Vagina (tissue), 2 donors: ENCODE data around the gene BAHD1. TPM values are rescaled to one million over a fixed set of nuclear protein-coding genes. Genes with fewer than 3 reads are reported as not detected.

Experiments used
- DNase-seq, 2 donors: peaks; one replicate each; pipeline ENCODE4 v3.0.0-alpha.2; 2017; ENCODE audit errors: extremely low spot score in 2 of 2
- H3K27ac ChIP-seq: fragments of 200-600 bp; sonication (generic); one replicate; pipeline ENCODE4 v1.5.1; 2019
- H3K27me3 ChIP-seq: fragments of 200-600 bp; sonication (generic); one replicate; pipeline ENCODE4 v1.5.1; 2019
- H3K36me3 ChIP-seq, 2 donors: fragments of 200-600 bp; sonication (generic); one replicate each; pipeline ENCODE4 v1.5.1; 2017 to 2019
- H3K4me1 ChIP-seq: fragments of 200-600 bp; sonication (generic); one replicate; pipeline ENCODE4 v1.5.1; 2019
- H3K4me3 ChIP-seq, 2 donors: fragments of 200-600 bp; sonication (generic); 1 replicate in 1 of 2; 2 replicates in 1 of 2; pipeline ENCODE4 v1.5.1; 2016 to 2019
- H3K9me3 ChIP-seq: fragments of 200-600 bp; sonication (generic); one replicate; pipeline ENCODE4 v1.5.1; 2019
- CTCF ChIP-seq, 3 experiments: fragments of 450-650 bp in 2 of 3; fragments of 200-600 bp in 1 of 3; sonication (generic) in 1 of 3; IDR thresholded peaks; one replicate each; pipeline ENCODE4 v1.5.1; 2017 to 2019; ENCODE audit warnings: antibody characterized with exemption in 3 of 3, mild to moderate bottlenecking in 2 of 3, moderate library complexity in 2 of 3
- POLR2A ChIP-seq, 2 donors: fragments of 450-650 bp; IDR thresholded peaks; one replicate each; pipeline ENCODE4 v1.6.1; 2017; ENCODE audit warnings: antibody characterized with exemption in 2 of 2, mild to moderate bottlenecking in 2 of 2, moderate library complexity in 2 of 2
- POLR2AphosphoS5 ChIP-seq, 2 donors: sonication (generic); formaldehyde crosslinking; IDR thresholded peaks; one replicate each; pipeline ENCODE4 v1.9.0; 2017; ENCODE audit warnings: antibody characterized with exemption in 2 of 2, mild to moderate bottlenecking in 2 of 2, low read depth in 1 of 2; ENCODE audit not compliant: insufficient read depth in 1 of 2
- intact Hi-C: fragments of 100-400 bp; cut with DNase I; formaldehyde crosslinking; loops from one replicate; pipeline ENCODE4 v1.15.1; 2023
- total RNA-seq: library from RNA; depleted of rRNA; stranded (reverse); fragments of >200 nt; gene quantifications from one replicate; pipeline ENCODE4 v1.2.3, GENCODE V29; 2016

BAHD1 gene
- total RNA-seq, 1 donor from 2014 or later, result 9.6 TPM

- no peak for DNase-seq
- Histone ChIP-seq H3K9me3 (no peaks in the 10 kb centered on the region), H3K27me3 (no peaks in the 10 kb centered on the region), H3K36me3 (no peaks in the 10 kb centered on the region), H3K4me3 (no peak overlapping the region), H3K4me1 (peaks cover 57% of the 10 kb centered on the region), H3K27ac (no peak overlapping the region)
- intact Hi-C loops, result loop anchor here (10.0 kb wide), 1 partner anchor 224 kb away; no protein-coding TSS in a partner anchor
- no peak for TF ChIP-seq POLR2A (IDR thresholded peaks at IDR 0.05)
- TF ChIP-seq CTCF (IDR thresholded peaks at IDR 0.05), result no peak
- no peak for TF ChIP-seq POLR2AphosphoS5 (IDR thresholded peaks at IDR 0.05; ENCODE audit: insufficient read depth in 1 of 2, low read depth in 1 of 2)
Measured at GRCh38 chr15:40438712-40439111, 2.0 kb upstream of the BAHD1 start.

- no peak for DNase-seq
- Histone ChIP-seq H3K4me1 (peaks cover 65% of the 10 kb centered on the region), H3K27ac (peak overlapping the region; percentile 88), H3K9me3 (no peaks in the 10 kb centered on the region), H3K4me3 (peak overlapping the region; percentile 88 to 99), H3K27me3 (no peaks in the 10 kb centered on the region), H3K36me3 (no peaks in the 10 kb centered on the region)
- TF ChIP-seq CTCF (IDR thresholded peaks at IDR 0.05) (no peak), POLR2A (IDR thresholded peaks at IDR 0.05) (no peak), POLR2AphosphoS5 (IDR thresholded peaks at IDR 0.05; ENCODE audit: insufficient read depth in 1 of 2, low read depth in 1 of 2) (no peak)
- intact Hi-C loops, result loop anchor here (10.0 kb wide), 1 partner anchor 225 kb away; no protein-coding TSS in a partner anchor
Measured at GRCh38 chr15:40439461-40439959, 1.2 kb upstream of the BAHD1 start.

GRCh38 chr15:40439960-40440742 lies 602 bp upstream of the BAHD1 start:
- Histone ChIP-seq H3K27me3 (no peaks in the 10 kb centered on the region), H3K4me1 (peaks cover 72% of the 10 kb centered on the region), H3K27ac (peak overlapping the region; percentile 88), H3K4me3 (peak overlapping the region; percentile 88 to 99), H3K9me3 (no peaks in the 10 kb centered on the region), H3K36me3 (no peaks in the 10 kb centered on the region)
- no peak for DNase-seq
- intact Hi-C loops, result loop anchor here (10.0 kb wide), 1 partner anchor 225 kb away; no protein-coding TSS in a partner anchor
- no peak for TF ChIP-seq CTCF (IDR thresholded peaks at IDR 0.05)
- no peak for TF ChIP-seq POLR2AphosphoS5 (IDR thresholded peaks at IDR 0.05; ENCODE audit: insufficient read depth in 1 of 2, low read depth in 1 of 2)
- no peak for TF ChIP-seq POLR2A (IDR thresholded peaks at IDR 0.05)

GRCh38 chr15:40441565-40442531 lies 1.1 kb downstream of the BAHD1 start:
- Histone ChIP-seq H3K4me3 (peak overlapping the region; percentile 88 to 99), H3K9me3 (no peaks in the 10 kb centered on the region), H3K4me1 (peaks cover 70% of the 10 kb centered on the region), H3K27ac (peak overlapping the region; percentile 88), H3K36me3 (no peaks in the 10 kb centered on the region), H3K27me3 (no peaks in the 10 kb centered on the region)
- DNase-seq, result no peak
- intact Hi-C loops, result no loop called here
- TF ChIP-seq POLR2AphosphoS5 (IDR thresholded peaks at IDR 0.05; ENCODE audit: insufficient read depth in 1 of 2, low read depth in 1 of 2) (no peak), CTCF (IDR thresholded peaks at IDR 0.05) (no peak)
